Nephron (organoid): Measurements from ENCODE around the gene AUP1.
"Not testable (repeated sequence)": the region's sequence is repeated elsewhere in the genome, so short reads cannot be mapped to it uniquely, and the experiment has no call there.

Experiments
- H3K27ac Mint-ChIP-seq, 3 experiments: 2 replicates each; pipeline ENCODE4 v1.8.0; 2020; ENCODE audit warnings: mixed read lengths in 3 of 3, mild to moderate bottlenecking in 2 of 3, moderate library complexity in 1 of 3
- H3K27me3 Mint-ChIP-seq: 2 replicates; pipeline ENCODE4 v1.8.0; 2021; ENCODE audit warnings: low read depth, mild to moderate bottlenecking, moderate library complexity, mixed read lengths
- H3K36me3 Mint-ChIP-seq: 2 replicates; pipeline ENCODE4 v1.8.0; 2020; ENCODE audit warnings: low read depth, mixed read lengths
- H3K4me1 Mint-ChIP-seq: 2 replicates; pipeline ENCODE4 v1.8.0; 2020; ENCODE audit warnings: mixed read lengths
- H3K4me3 Mint-ChIP-seq, 3 experiments: 2 replicates each; pipeline ENCODE4 v1.8.0; 2020; ENCODE audit warnings: mild to moderate bottlenecking in 3 of 3, mixed read lengths in 3 of 3, moderate library complexity in 2 of 3
- H3K9me3 Mint-ChIP-seq: 2 replicates; pipeline ENCODE4 v1.8.0; 2020; ENCODE audit warnings: mixed read lengths
- TF ChIP-seq, protein P1 (sequence below), 3 experiments: fragments of 200-600 bp; sonication (generic); IDR thresholded peaks; one replicate each; pipeline ENCODE4 v1.5.0; 2021; ENCODE audit warnings: antibody characterized with exemption in 3 of 3; ENCODE audit not compliant: unreplicated experiment in 3 of 3

The AUP1 gene

DNA sequence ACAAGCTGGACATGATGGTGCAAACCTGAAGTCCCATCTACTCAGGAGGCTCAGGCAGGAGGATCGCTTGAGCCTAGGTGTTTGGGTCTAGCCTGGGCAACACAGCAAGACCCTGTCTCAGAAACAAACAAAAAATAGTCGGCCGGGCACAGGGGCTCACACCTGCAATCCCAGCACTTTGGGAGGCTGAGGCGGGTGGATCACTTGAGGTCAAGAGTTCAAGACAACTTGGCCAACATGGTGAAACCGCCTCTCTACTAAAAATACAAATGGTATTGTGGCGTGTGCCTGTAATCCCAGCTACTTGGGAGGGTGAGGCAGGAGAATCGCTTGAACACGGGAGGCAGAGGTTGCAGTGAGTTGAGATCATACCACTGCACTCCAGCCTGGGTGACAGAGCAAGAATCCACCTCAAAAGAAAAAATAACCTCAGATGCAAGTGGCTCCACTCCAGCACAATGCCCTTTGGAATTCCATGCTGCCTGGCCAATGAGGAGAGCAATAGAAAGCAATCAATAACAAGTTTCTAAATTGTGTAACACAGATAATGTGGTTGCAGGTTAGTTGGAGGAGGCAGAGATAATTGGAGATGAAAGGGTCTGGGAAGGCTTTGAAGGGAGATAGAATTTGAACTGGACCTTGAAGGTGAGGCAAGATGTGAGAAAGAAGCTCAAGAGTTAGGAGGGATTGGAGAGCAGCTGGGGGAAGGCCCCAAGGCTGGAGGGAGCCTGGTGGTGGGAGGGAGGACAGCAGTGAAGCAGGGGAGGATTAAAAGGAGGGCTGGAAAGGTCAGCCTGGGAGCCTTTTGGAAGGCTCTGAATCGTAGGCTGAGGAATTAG, 40.6 kb downstream of the AUP1 start:
- Mint-ChIP-seq H3K36me3 (peaks cover 51% of the 10 kb centered on the region), H3K9me3 (no peaks in the 10 kb centered on the region), H3K27me3 (no peaks in the 10 kb centered on the region), H3K27ac (peak overlapping the region in 1 of 3 experiments; percentile 1), H3K4me3 (no peak overlapping the region), H3K4me1 (no peaks in the 10 kb centered on the region)
- TF ChIP-seq, protein P1, sequence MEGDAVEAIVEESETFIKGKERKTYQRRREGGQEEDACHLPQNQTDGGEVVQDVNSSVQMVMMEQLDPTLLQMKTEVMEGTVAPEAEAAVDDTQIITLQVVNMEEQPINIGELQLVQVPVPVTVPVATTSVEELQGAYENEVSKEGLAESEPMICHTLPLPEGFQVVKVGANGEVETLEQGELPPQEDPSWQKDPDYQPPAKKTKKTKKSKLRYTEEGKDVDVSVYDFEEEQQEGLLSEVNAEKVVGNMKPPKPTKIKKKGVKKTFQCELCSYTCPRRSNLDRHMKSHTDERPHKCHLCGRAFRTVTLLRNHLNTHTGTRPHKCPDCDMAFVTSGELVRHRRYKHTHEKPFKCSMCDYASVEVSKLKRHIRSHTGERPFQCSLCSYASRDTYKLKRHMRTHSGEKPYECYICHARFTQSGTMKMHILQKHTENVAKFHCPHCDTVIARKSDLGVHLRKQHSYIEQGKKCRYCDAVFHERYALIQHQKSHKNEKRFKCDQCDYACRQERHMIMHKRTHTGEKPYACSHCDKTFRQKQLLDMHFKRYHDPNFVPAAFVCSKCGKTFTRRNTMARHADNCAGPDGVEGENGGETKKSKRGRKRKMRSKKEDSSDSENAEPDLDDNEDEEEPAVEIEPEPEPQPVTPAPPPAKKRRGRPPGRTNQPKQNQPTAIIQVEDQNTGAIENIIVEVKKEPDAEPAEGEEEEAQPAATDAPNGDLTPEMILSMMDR (IDR thresholded peaks at IDR 0.05; ENCODE audit: unreplicated experiment in 3 of 3): no peak

DNA sequence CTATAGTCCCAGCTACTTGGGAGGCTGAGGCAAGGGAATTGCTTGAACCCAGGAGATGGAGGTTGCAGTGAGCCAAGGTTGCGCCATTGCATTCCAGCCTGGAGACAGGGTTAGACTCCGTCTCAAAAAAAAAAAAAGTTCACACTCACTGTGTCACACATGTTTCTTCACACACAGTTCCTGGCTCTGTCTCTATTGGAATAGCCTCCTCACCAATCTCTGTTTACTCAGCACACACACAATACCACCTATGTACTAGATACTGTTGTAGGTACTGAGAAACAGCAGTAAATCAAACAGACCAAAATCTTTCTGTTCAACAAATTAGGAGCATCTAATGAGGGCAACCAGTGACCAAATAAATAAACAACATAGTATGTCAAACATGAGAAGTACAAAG, 43.4 kb downstream of the AUP1 start:
- peaks cover 34% of the 10 kb centered on the region for H3K36me3 Mint-ChIP-seq
- H3K4me1 Mint-ChIP-seq: peaks cover 11% of the 10 kb centered on the region
- no peak overlapping the region for H3K27ac Mint-ChIP-seq
- H3K9me3 Mint-ChIP-seq: no peaks in the 10 kb centered on the region
- H3K27me3 Mint-ChIP-seq: no peaks in the 10 kb centered on the region
- TF ChIP-seq, protein P1 (IDR thresholded peaks at IDR 0.05; ENCODE audit: unreplicated experiment in 3 of 3): no peak
- no peak overlapping the region for H3K4me3 Mint-ChIP-seq

- peaks cover 26% of the 10 kb centered on the region for H3K36me3 Mint-ChIP-seq
- H3K9me3 Mint-ChIP-seq: not testable (repeated sequence)
Observed at GRCh38 chr2:74483675-74484164, 45.8 kb downstream of the AUP1 start.

GRCh38 chr2:74482801-74483674, 46.5 kb downstream of the AUP1 start, which contains the start of the genes CCDC142 and TTC31:
Gene CCDC142, minus strand, starts transcription at chr2:74482998. Its CDS starts 161 bp downstream, at chr2:74482837.
Gene TTC31, plus strand, starts transcription at chr2:74483081. Its CDS starts 15 bp downstream, at chr2:74483096.
- Mint-ChIP-seq H3K9me3 (no peaks in the 10 kb centered on the region), H3K4me3 (peak within 1 kb of the TSS; percentile 96 to 100 (median 99)), H3K36me3 (peaks cover 26% of the 10 kb centered on the region), H3K4me1 (peaks cover 17% of the 10 kb centered on the region), H3K27ac (peak within 1 kb of the TSS; percentile 95 to 99 (median 98)), H3K27me3 (no peaks in the 10 kb centered on the region)
- TF ChIP-seq, protein P1 (IDR thresholded peaks at IDR 0.05; ENCODE audit: unreplicated experiment in 3 of 3): peak; percentile 78 to 95 (median 82)

More at GRCh38 chr2:74483675-74484164, 45.8 kb downstream of the AUP1 start:
- not testable (repeated sequence) for H3K27me3 Mint-ChIP-seq
- peaks cover 17% of the 10 kb centered on the region for H3K4me1 Mint-ChIP-seq
- peak overlapping the region; percentile 96 to 100 (median 99) for H3K4me3 Mint-ChIP-seq
- H3K27ac Mint-ChIP-seq: peak overlapping the region; percentile 95 to 99 (median 98)

DNA sequence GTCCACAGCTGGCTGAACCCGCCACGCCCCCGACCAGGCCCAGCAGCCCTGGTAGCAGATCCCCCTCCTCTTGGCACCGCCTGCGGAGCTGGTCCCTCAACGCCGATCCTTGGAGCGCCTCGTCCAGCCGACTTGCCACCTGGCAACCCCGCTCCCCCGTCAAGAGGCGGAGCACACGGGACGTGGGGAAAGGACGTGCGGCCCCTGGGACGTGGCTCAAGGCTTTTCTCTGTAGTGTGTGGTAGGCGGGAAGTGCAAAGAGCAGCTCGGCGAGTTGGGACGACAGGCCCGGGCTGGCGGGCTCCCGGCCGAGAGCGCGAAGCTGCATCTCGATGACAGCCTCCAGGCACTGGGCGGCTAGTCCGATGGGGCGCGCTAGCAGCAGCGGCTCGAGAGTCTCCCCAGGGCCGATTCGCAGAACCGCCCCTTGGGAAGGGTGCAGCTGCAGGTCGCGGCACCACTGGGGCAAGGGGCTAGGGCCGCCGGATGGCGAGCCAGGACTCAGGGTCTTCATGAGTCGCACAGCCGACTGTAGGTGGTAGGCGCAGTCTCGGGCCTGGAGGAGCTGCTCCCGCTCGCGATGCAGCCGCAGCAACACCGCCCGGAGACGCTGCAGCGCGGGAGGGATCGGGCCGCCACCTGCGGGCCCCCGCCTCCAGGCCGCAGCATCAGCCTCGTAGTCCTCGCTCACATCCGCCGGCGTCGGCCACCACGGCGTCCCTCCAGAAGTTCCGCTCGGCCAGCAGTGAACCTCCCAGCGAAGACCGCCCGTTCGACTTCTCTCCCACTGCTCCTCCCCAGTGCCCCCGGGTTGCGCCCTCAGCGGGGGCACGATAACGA, 47.3 kb downstream of the AUP1 start:
- H3K36me3 Mint-ChIP-seq: peaks cover 31% of the 10 kb centered on the region
- H3K4me1 Mint-ChIP-seq: peaks cover 17% of the 10 kb centered on the region
- H3K27ac Mint-ChIP-seq: peak overlapping the region; percentile 95 to 99 (median 98)
- H3K9me3 Mint-ChIP-seq: no peaks in the 10 kb centered on the region
- TF ChIP-seq, protein P1 (IDR thresholded peaks at IDR 0.05; ENCODE audit: unreplicated experiment in 3 of 3): no peak
- H3K4me3 Mint-ChIP-seq: peak overlapping the region; percentile 96 to 100 (median 99)
- no peaks in the 10 kb centered on the region for H3K27me3 Mint-ChIP-seq
